A549 (cell line): Measurements from ENCODE around the gene ZNF426. TPM values are rescaled to one million over a fixed set of nuclear protein-coding genes. Genes with fewer than 3 reads are reported as not detected.

Experiments
- ATAC-seq, 2 experiments: fragments of 200-7000 bp in 1 of 2; fragments of >200 bp in 1 of 2; cut with Nextera tagmentation in 1 of 2; cut with Tn5 transposase in 1 of 2; 3 replicates each; pipeline versions ENCODE4 v1.8.0 to v1.9.1; 2018 to 2020; ENCODE audit warnings: mild to moderate bottlenecking in 1 of 2, moderate library complexity in 1 of 2
- CTCF ChIA-PET: fragments of 300-600 bp; sonication (Branson Sonifier 250); formaldehyde crosslinking; extraction: SDS; loops from one replicate; lab custom pipeline; 2021; ENCODE audit warnings: antibody characterized with exemption, inconsistent platforms; lab: Yijun Ruan, JAX
- POLR2A ChIA-PET: fragments of 350-600 bp; formaldehyde crosslinking; extraction: SDS; loops from one replicate; lab custom pipeline; 2021; ENCODE audit warnings: antibody characterized with exemption, inconsistent platforms; lab: Yijun Ruan, JAX
- DNase-seq, 2 experiments: peaks; one replicate each; pipeline versions ENCODE4 v3.0.0 to v3.0.0-alpha.2; 2011 to 2016; ENCODE audit warnings: low read depth in 1 of 2, low spot score in 1 of 2
- FAIRE-seq: peaks from 2 replicates; lab custom pipeline; 2011; peaks lifted over from hg19 to GRCh38; lab: Jason Lieb, UNC
- H3K27ac ChIP-seq, 2 experiments: fragments of >200 bp; sonication (Bioruptor Twin); formaldehyde crosslinking; 3 replicates each; pipeline ENCODE4 v1.5.1; 2016 to 2017
- H3K4me1 ChIP-seq: fragments of >200 bp; sonication (Bioruptor Twin); formaldehyde crosslinking; 3 replicates; pipeline ENCODE4 v1.6.1; 2016
- H3K4me2 ChIP-seq: fragments of >200 bp; sonication (Bioruptor Twin); formaldehyde crosslinking; 3 replicates; pipeline ENCODE4 v1.6.1; 2016
- H3K4me3 ChIP-seq: fragments of >200 bp; sonication (Bioruptor Twin); formaldehyde crosslinking; 3 replicates; pipeline ENCODE4 v1.5.1; 2016
- H3K9me3 ChIP-seq: fragments of >200 bp; sonication (Bioruptor Twin); formaldehyde crosslinking; 3 replicates; pipeline ENCODE4 v1.6.1; 2016
- ATOH8 ChIP-seq: fragments of 250-450 bp; sonication (Bioruptor Pico); IDR thresholded peaks from 2 replicates; pipeline ENCODE4 v1.5.0; 2020; ENCODE audit warnings: low read depth, mild to moderate bottlenecking, moderate library complexity
- BCL3 ChIP-seq: fragments of >200 bp; sonication (Bioruptor Twin); formaldehyde crosslinking; IDR thresholded peaks from 3 replicates; pipeline ENCODE4 v1.6.1; 2016
- BHLHE40 ChIP-seq: IDR thresholded peaks from 2 replicates; pipeline ENCODE4 v1.6.1; 2012; ENCODE audit warnings: low read depth, low read length, inconsistent platforms
- CHD2 ChIP-seq: fragments of 150-350 bp; IDR thresholded peaks from 2 replicates; pipeline ENCODE4 v1.6.1; 2014; ENCODE audit warnings: low read length; ENCODE audit not compliant: partially characterized antibody
- ELK1 ChIP-seq: fragments of 150-350 bp; IDR thresholded peaks from 2 replicates; pipeline ENCODE4 v1.6.1; 2014; ENCODE audit warnings: low read depth, mild to moderate bottlenecking, low read length
- EP300 ChIP-seq, 2 experiments: fragments of >200 bp; sonication (Bioruptor Twin); formaldehyde crosslinking; IDR thresholded peaks; 2 replicates in 1 of 2; 3 replicates in 1 of 2; pipeline ENCODE4 v1.6.1; 2016 to 2017
- FOSL2 ChIP-seq, 2 experiments: fragments of 450-650 bp in 1 of 2; fragments of >200 bp in 1 of 2; sonication (Bioruptor Twin) in 1 of 2; formaldehyde crosslinking; IDR thresholded peaks; 2 replicates each; pipeline versions ENCODE4 v1.5.0 to v1.6.1; 2016 to 2020; ENCODE audit warnings: mild to moderate bottlenecking in 1 of 2, moderate library complexity in 1 of 2
- FOXS1 ChIP-seq: fragments of 250-450 bp; sonication (Bioruptor Pico); IDR thresholded peaks from 2 replicates; pipeline ENCODE4 v1.5.0; 2020; ENCODE audit warnings: mild to moderate bottlenecking, moderate library complexity
- GATA3 ChIP-seq: IDR thresholded peaks from 2 replicates; pipeline ENCODE4 v1.6.1; 2012; ENCODE audit warnings: borderline replicate concordance
- HDAC2 ChIP-seq: fragments of 200-600 bp; sonication (generic); IDR thresholded peaks from 2 replicates; pipeline ENCODE4 v1.6.1; 2016
- HEYL ChIP-seq: fragments of 250-450 bp; sonication (Bioruptor Pico); IDR thresholded peaks from 2 replicates; pipeline ENCODE4 v1.8.0; 2021; ENCODE audit warnings: mild to moderate bottlenecking, moderate library complexity
- HOXA7 ChIP-seq: fragments of 250-450 bp; sonication (Bioruptor Pico); IDR thresholded peaks from 2 replicates; pipeline ENCODE4 v1.5.0; 2020; ENCODE audit warnings: mild to moderate bottlenecking, moderate library complexity
- HOXB5 ChIP-seq: fragments of 250-450 bp; sonication (Bioruptor Pico); IDR thresholded peaks from 2 replicates; pipeline ENCODE4 v1.5.0; 2020; ENCODE audit warnings: mild to moderate bottlenecking, moderate library complexity
- JUN ChIP-seq, 2 experiments: fragments of >200 bp; sonication (Bioruptor Twin); formaldehyde crosslinking; IDR thresholded peaks; 2 replicates in 1 of 2; 3 replicates in 1 of 2; pipeline ENCODE4 v1.6.1; 2016 to 2017
- JUNB ChIP-seq: fragments of >200 bp; sonication (Bioruptor Twin); formaldehyde crosslinking; IDR thresholded peaks from 2 replicates; pipeline ENCODE4 v1.6.1; 2016
- KDM1A ChIP-seq: fragments of 200-600 bp; sonication (generic); IDR thresholded peaks from 2 replicates; pipeline ENCODE4 v1.6.1; 2016; ENCODE audit warnings: low read depth, mild to moderate bottlenecking
- MAX ChIP-seq: IDR thresholded peaks from 2 replicates; pipeline ENCODE4 v1.6.1; 2012
- MYC ChIP-seq: IDR thresholded peaks from 2 replicates; pipeline ENCODE4 v1.6.1; 2012; ENCODE audit warnings: mild to moderate bottlenecking, inconsistent platforms, low read length, improper control_type of control experiment, borderline replicate concordance
- NR3C1 ChIP-seq: fragments of >200 bp; sonication (Bioruptor Twin); formaldehyde crosslinking; IDR thresholded peaks from 3 replicates; pipeline ENCODE4 v1.6.1; 2017
- PHF8 ChIP-seq: fragments of 200-600 bp; sonication (generic); IDR thresholded peaks from 2 replicates; pipeline ENCODE4 v1.6.1; 2016; ENCODE audit warnings: low read depth, mild to moderate bottlenecking, antibody characterized with exemption, moderate library complexity, borderline replicate concordance
- POLR2A ChIP-seq: IDR thresholded peaks from 2 replicates; pipeline ENCODE4 v1.6.1; 2012; ENCODE audit warnings: mild to moderate bottlenecking, low read length
- POLR2AphosphoS2 ChIP-seq: conservative IDR thresholded peaks from 2 replicates; pipeline ENCODE4 v1.6.1; 2012; ENCODE audit warnings: low read length, improper control_type of control experiment, inconsistent platforms
- RARB ChIP-seq: fragments of 250-450 bp; sonication (Bioruptor Pico); IDR thresholded peaks from 2 replicates; pipeline ENCODE4 v1.8.0; 2021; ENCODE audit warnings: mild to moderate bottlenecking, moderate library complexity
- RCOR1 ChIP-seq: fragments of 150-350 bp; IDR thresholded peaks from 2 replicates; pipeline ENCODE4 v1.6.1; 2014; ENCODE audit warnings: antibody characterized with exemption, low read length, low read depth
- REST ChIP-seq: fragments of 200-600 bp; sonication (generic); IDR thresholded peaks from 2 replicates; pipeline ENCODE4 v1.6.1; 2016; ENCODE audit warnings: antibody characterized with exemption, mild to moderate bottlenecking, moderate library complexity
- RFX5 ChIP-seq: fragments of 450-650 bp; IDR thresholded peaks from 2 replicates; pipeline ENCODE4 v1.7.1; 2014; ENCODE audit warnings: antibody characterized with exemption, mild to moderate bottlenecking, moderate library complexity
- RNF2 ChIP-seq: fragments of 200-600 bp; sonication (generic); IDR thresholded peaks from 2 replicates; pipeline ENCODE4 v1.6.1; 2016; ENCODE audit warnings: low read depth, mild to moderate bottlenecking, antibody characterized with exemption, moderate library complexity, borderline replicate concordance
- SMC3 ChIP-seq: fragments of >200 bp; sonication (Bioruptor Twin); formaldehyde crosslinking; IDR thresholded peaks from 3 replicates; pipeline ENCODE4 v1.6.1; 2018; ENCODE audit warnings: inconsistent platforms
- TFCP2L1 ChIP-seq: fragments of 250-450 bp; sonication (Bioruptor Pico); IDR thresholded peaks from 2 replicates; pipeline ENCODE4 v1.5.0; 2021; ENCODE audit warnings: mild to moderate bottlenecking
- TP53 ChIP-seq: fragments of 250-450 bp; sonication (Bioruptor Pico); IDR thresholded peaks from 2 replicates; pipeline ENCODE4 v1.5.0; 2021; ENCODE audit warnings: mild to moderate bottlenecking, moderate library complexity
- USF2 ChIP-seq: fragments of 450-650 bp; IDR thresholded peaks from 2 replicates; pipeline ENCODE4 v1.6.1; 2014; ENCODE audit warnings: antibody characterized with exemption
- ZFP36 ChIP-seq: fragments of 450-650 bp; IDR thresholded peaks from 2 replicates; pipeline ENCODE4 v1.6.1; 2014; ENCODE audit warnings: borderline replicate concordance; ENCODE audit not compliant: partially characterized antibody
- ZNF302 ChIP-seq: fragments of 250-450 bp; sonication (Bioruptor Pico); IDR thresholded peaks from 2 replicates; pipeline ENCODE4 v1.9.0; 2021; ENCODE audit warnings: inconsistent platforms, mild to moderate bottlenecking, moderate library complexity
- ZSCAN20 ChIP-seq: fragments of 250-450 bp; sonication (Bioruptor Pico); IDR thresholded peaks from 2 replicates; pipeline ENCODE4 v1.8.0; 2022; ENCODE audit warnings: mild to moderate bottlenecking, moderate library complexity
- WGBS: methylation state at CpG from one replicate; pipeline ENCODE4 v1.1.6; 2017; ENCODE audit errors: missing lambda C conversion rate; 5-methylcytosine and 5-hydroxymethylcytosine counted together
- polyA plus RNA-seq, 4 experiments: library from polyadenylated mRNA; depleted of rRNA in 3 of 4; stranded (reverse); fragments of >200 nt; fragmentation: RNase III in 1 of 4; extraction: RNeasy Plus Mini Kit Qiagen cat#74134 plus additional on column Dnase treatment in 1 of 4; gene quantifications; 2 replicates in 3 of 4; 3 replicates in 1 of 4; pipeline ENCODE4 v1.2.3, GENCODE V29; 2011 to 2017

ZNF426 gene
- polyA plus RNA-seq, 2 of the 4 experiments (the other 2 are of a cell fraction): 0.88 to 3.0 TPM

- ATAC-seq: peak; percentile 93 to 99
- no peak for TF ChIP-seq RFX5
- TF ChIP-seq HOXB5 (CRISPR knock-in tag): no peak
- TF ChIP-seq ATOH8 (CRISPR knock-in tag): 0 out of 2 replicates have a peak, but pooled peaks have one; percentile 5
- no peak; the same call in 1 of the 2 replicates for TF ChIP-seq HDAC2
- TF ChIP-seq BHLHE40: no peak
- TF ChIP-seq USF2: no peak
- TF ChIP-seq POLR2AphosphoS2: no peak
- no peak for TF ChIP-seq RARB
- 0 out of 2 replicates have a peak, but pooled peaks have one; percentile 39 for TF ChIP-seq ELK1
- peak; percentile 81 for TF ChIP-seq MYC
- TF ChIP-seq SMC3: no peak
- no peak for TF ChIP-seq TP53 (CRISPR knock-in tag)
- TF ChIP-seq RCOR1: no peak
- TF ChIP-seq EP300 (IDR thresholded peaks at IDR 0.05): no peak
- TF ChIP-seq NR3C1: no peak
- TF ChIP-seq POLR2A: peak; percentile 77
- 0 out of 3 replicates have a peak, but pooled peaks have one; percentile 43 for TF ChIP-seq BCL3
- no peak for TF ChIP-seq FOSL2 (IDR thresholded peaks at IDR 0.05)
- TF ChIP-seq FOSL2 (CRISPR knock-in tag; IDR thresholded peaks at IDR 0.05): no peak
- TF ChIP-seq RNF2: no peak
- no peak for TF ChIP-seq TFCP2L1 (CRISPR knock-in tag)
- no peak for TF ChIP-seq REST
- TF ChIP-seq GATA3: 0 out of 2 replicates have a peak, but pooled peaks have one; percentile 25
- TF ChIP-seq HEYL (CRISPR knock-in tag): no peak
- TF ChIP-seq HOXA7 (CRISPR knock-in tag): no peak
- TF ChIP-seq KDM1A: peak; percentile 40; the same call in 1 of the 2 replicates
- TF ChIP-seq JUNB: no peak
- peak; percentile 58 to 66; a peak in 4 of 5 replicates for TF ChIP-seq JUN (IDR thresholded peaks at IDR 0.05)
- no peak for TF ChIP-seq ZNF302 (CRISPR knock-in tag)
- TF ChIP-seq FOXS1 (CRISPR knock-in tag): no peak
- TF ChIP-seq ZSCAN20 (CRISPR knock-in tag): no peak
- TF ChIP-seq CHD2: no peak
- TF ChIP-seq PHF8: peak; percentile 80
- no peak for TF ChIP-seq ZFP36
- TF ChIP-seq MAX: peak; percentile 93
Observed at GRCh38 chr19:9584073-9584833, 45.8 kb upstream of the ZNF426 start, which contains the start of gene ZNF121. Gene ZNF121, minus strand, starts transcription at chr19:9584504. Its CDS starts 16,407 bp downstream, at chr19:9568097.

More at GRCh38 chr19:9584073-9584833, 45.8 kb upstream of the ZNF426 start, which contains the start of gene ZNF121:
- Histone ChIP-seq H3K4me3 (peak within 1 kb of the TSS; percentile 61), H3K9me3 (peaks cover 54% of the 10 kb centered on the region), H3K27ac (peak within 1 kb of the TSS; percentile 87 to 97), H3K4me2 (peak within 1 kb of the TSS; percentile 65), H3K4me1 (no peaks in the 10 kb centered on the region)
- CTCF ChIA-PET: interaction anchor here (1.4 kb wide), 1 partner anchor 25 kb away, joined by 3 read pairs; no protein-coding TSS in a partner anchor
- no peak for FAIRE-seq
- WGBS: 0% methylated on average over 20 of the region's 51 CpGs
- POLR2A ChIA-PET: no interaction called here
- DNase-seq: peak; percentile 36 to 83
